HTERT RPE-1 (cell line): Measurements from ENCODE around the gene RHBDF2.
"Not testable (repeated sequence)": the region's sequence is repeated elsewhere in the genome, so short reads cannot be mapped to it uniquely, and the experiment has no call there.

Experiments
- in situ Hi-C: fragments of 300-500 bp; cut with MboI; formaldehyde crosslinking; loops from 4 replicates; pipeline ENCODE4 v1.14.3; 2020; ENCODE audit warnings: low sequenced_read_pairs

Gene RHBDF2

GRCh38 chr17:76538281-76538931 lies 37.2 kb upstream of the RHBDF2 start:
- in situ Hi-C loops, result no loop called here

GRCh38 chr17:76537578-76538280 lies 36.5 kb upstream of the RHBDF2 start, which contains the start of gene CYGB:
CYGB (minus strand) TSS chr17:76537709; CDS start chr17:76537542, 167 bp downstream.
- in situ Hi-C loops, result no loop called here

- in situ Hi-C loops, result no loop called here
Measured at GRCh38 chr17:76537288-76537577, 36.0 kb upstream of the RHBDF2 start.

- in situ Hi-C loops, result no loop called here
Measured at GRCh38 chr17:76536511-76537287, 35.5 kb upstream of the RHBDF2 start.

- in situ Hi-C loops, result no loop called here
Measured at GRCh38 chr17:76535788-76536510, 34.7 kb upstream of the RHBDF2 start.

- in situ Hi-C loops, result no loop called here
Measured at GRCh38 chr17:76534831-76535732, 33.9 kb upstream of the RHBDF2 start.

- in situ Hi-C loops, result not testable (repeated sequence)
Measured at GRCh38 chr17:76533640-76534359, 32.6 kb upstream of the RHBDF2 start.

GRCh38 chr17:76532072-76532651 lies 30.9 kb upstream of the RHBDF2 start:
- in situ Hi-C loops, result no loop called here

- in situ Hi-C loops, result no loop called here
Measured at GRCh38 chr17:76531486-76532038, 30.3 kb upstream of the RHBDF2 start.

GRCh38 chr17:76530811-76531485 lies 29.7 kb upstream of the RHBDF2 start:
- in situ Hi-C loops, result no loop called here

GRCh38 chr17:76530095-76530723 lies 29.0 kb upstream of the RHBDF2 start:
- in situ Hi-C loops, result no loop called here

GRCh38 chr17:76529224-76530094 lies 28.2 kb upstream of the RHBDF2 start:
- in situ Hi-C loops, result no loop called here

GRCh38 chr17:76528528-76529223 lies 27.5 kb upstream of the RHBDF2 start:
- in situ Hi-C loops, result no loop called here

- in situ Hi-C loops, result no loop called here
Measured at GRCh38 chr17:76528156-76528527, 26.9 kb upstream of the RHBDF2 start.

- in situ Hi-C loops, result no loop called here
Measured at GRCh38 chr17:76527430-76528111, 26.3 kb upstream of the RHBDF2 start.

GRCh38 chr17:76527016-76527415 lies 25.8 kb upstream of the RHBDF2 start:
- in situ Hi-C loops, result not testable (repeated sequence)
